AG09309 (cell line): Measurements from ENCODE around the gene MIEN1.
"Not testable (repeated sequence)": the region's sequence is repeated elsewhere in the genome, so short reads cannot be mapped to it uniquely, and the experiment has no call there.

ENCODE experiments used
- DNase-seq: peaks from one replicate; pipeline ENCODE4 v3.0.0-alpha.2; 2010; ENCODE audit warnings: low read depth
- H3K4me3 ChIP-seq: 2 replicates; pipeline ENCODE4 v1.5.1; 2011; ENCODE audit warnings: mild to moderate bottlenecking, low read depth, low read length, moderate library complexity; ENCODE audit not compliant: control insufficient read depth
- TF ChIP-seq, protein P1 (sequence below): IDR thresholded peaks from 2 replicates; pipeline ENCODE4 v1.5.1; 2011; ENCODE audit warnings: mild to moderate bottlenecking, low read depth, low read length, inconsistent platforms; ENCODE audit not compliant: insufficient read depth, control insufficient read depth; ENCODE audit errors: missing control alignments

MIEN1 gene

GRCh38 chr17:39751016-39751543, 20.7 kb upstream of the MIEN1 start:
- TF ChIP-seq, protein P1, sequence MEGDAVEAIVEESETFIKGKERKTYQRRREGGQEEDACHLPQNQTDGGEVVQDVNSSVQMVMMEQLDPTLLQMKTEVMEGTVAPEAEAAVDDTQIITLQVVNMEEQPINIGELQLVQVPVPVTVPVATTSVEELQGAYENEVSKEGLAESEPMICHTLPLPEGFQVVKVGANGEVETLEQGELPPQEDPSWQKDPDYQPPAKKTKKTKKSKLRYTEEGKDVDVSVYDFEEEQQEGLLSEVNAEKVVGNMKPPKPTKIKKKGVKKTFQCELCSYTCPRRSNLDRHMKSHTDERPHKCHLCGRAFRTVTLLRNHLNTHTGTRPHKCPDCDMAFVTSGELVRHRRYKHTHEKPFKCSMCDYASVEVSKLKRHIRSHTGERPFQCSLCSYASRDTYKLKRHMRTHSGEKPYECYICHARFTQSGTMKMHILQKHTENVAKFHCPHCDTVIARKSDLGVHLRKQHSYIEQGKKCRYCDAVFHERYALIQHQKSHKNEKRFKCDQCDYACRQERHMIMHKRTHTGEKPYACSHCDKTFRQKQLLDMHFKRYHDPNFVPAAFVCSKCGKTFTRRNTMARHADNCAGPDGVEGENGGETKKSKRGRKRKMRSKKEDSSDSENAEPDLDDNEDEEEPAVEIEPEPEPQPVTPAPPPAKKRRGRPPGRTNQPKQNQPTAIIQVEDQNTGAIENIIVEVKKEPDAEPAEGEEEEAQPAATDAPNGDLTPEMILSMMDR = no peak
- no peak overlapping the region for H3K4me3 ChIP-seq
- DNase-seq = no peak

GRCh38 chr17:39750131-39751015, 20.0 kb upstream of the MIEN1 start:
- DNase-seq = no peak
- H3K4me3 ChIP-seq = no peak overlapping the region
- TF ChIP-seq, protein P1 = no peak

GRCh38 chr17:39748444-39749034, 18.2 kb upstream of the MIEN1 start:
- not testable (repeated sequence) for H3K4me3 ChIP-seq, DNase-seq

GRCh38 chr17:39747745-39748144, 17.4 kb upstream of the MIEN1 start:
- DNase-seq = no peak
- TF ChIP-seq, protein P1 = no peak

GRCh38 chr17:39746145-39746461, 15.8 kb upstream of the MIEN1 start:
- TF ChIP-seq, protein P1 = no peak
- DNase-seq = no peak
- H3K4me3 ChIP-seq = no peak overlapping the region

More at GRCh38 chr17:39747745-39748144, 17.4 kb upstream of the MIEN1 start:
- no peak overlapping the region for H3K4me3 ChIP-seq

DNA sequence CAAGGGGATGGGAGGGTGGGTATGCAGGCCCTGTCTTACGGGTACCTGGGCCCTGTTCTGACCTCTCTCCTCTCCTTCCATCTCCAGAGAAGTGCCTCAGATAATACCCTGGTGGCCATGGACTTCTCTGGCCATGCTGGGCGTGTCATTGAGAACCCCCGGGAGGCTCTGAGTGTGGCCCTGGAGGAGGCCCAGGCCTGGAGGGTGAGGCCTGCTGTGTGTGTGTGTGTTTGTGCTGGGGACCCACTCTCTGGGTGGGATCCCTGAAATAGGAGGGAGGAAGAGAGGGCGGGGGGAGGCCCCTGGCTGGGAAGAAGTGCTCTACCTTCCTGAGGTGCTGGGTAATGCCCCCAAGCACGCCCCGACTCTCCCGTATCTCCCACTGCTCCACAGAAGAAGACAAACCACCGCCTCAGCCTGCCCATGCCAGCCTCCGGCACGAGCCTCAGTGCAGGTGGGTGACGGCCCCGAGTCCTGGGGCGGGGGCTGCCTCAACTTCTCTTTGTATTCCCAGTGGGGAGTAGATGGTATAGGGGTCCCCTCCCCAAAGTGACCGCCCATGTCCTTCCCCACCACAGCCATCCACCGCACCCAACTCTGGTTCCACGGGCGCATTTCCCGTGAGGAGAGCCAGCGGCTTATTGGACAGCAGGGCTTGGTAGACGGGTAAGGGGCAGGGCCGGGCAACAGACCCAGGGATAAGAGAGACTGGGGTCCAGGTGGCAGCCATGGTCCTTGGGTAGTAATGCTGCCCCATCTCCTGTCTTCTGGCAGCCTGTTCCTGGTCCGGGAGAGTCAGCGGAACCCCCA, 15.2 kb upstream of the MIEN1 start:
- TF ChIP-seq, protein P1 = no peak
- DNase-seq = no peak

More for the DNA sequence above, 15.2 kb upstream of the MIEN1 start:
- no peak overlapping the region for H3K4me3 ChIP-seq
